Neural cell (in vitro differentiated cells): Measurements from ENCODE around the gene KCNH2. TPM values are rescaled to one million over a fixed set of nuclear protein-coding genes. Genes with fewer than 3 reads are reported as not detected.

Experiments
- H2AFZ ChIP-seq: fragments of 200-600, 300-800 bp; sonication (generic), shearing (Covaris generic); 2 replicates; pipeline ENCODE4 v1.6.0; 2014; ENCODE audit warnings: low read depth, mild to moderate bottlenecking, antibody characterized with exemption, low read length, moderate library complexity
- H3F3A ChIP-seq: fragments of 200-600 bp; shearing (Covaris generic); 2 replicates; pipeline ENCODE4 v1.6.1; 2016; ENCODE audit warnings: mild to moderate bottlenecking, moderate library complexity, mixed read lengths, antibody characterized with exemption, low read length; ENCODE audit not compliant: insufficient read depth, poor library complexity, severe bottlenecking
- H3K27ac ChIP-seq: fragments of 200-600, 300-800 bp; sonication (generic), shearing (Covaris generic); 2 replicates; pipeline ENCODE4 v1.5.1; 2014; ENCODE audit warnings: mild to moderate bottlenecking, low read length, moderate library complexity
- H3K27me3 ChIP-seq: fragments of 300-800, 200-600 bp; sonication (generic), shearing (Covaris generic); 2 replicates; pipeline ENCODE4 v1.6.0; 2014; ENCODE audit warnings: mild to moderate bottlenecking, low read depth, low read length, moderate library complexity; ENCODE audit not compliant: insufficient read depth
- H3K36me3 ChIP-seq: fragments of 300-800, 200-600 bp; sonication (generic), shearing (Covaris generic); 2 replicates; pipeline ENCODE4 v1.5.1; 2014; ENCODE audit warnings: mild to moderate bottlenecking, antibody characterized with exemption, low read length, moderate library complexity; ENCODE audit not compliant: insufficient read depth
- H3K4me2 ChIP-seq: fragments of 300-800, 200-600 bp; sonication (generic), shearing (Covaris generic); 2 replicates; pipeline ENCODE4 v1.6.0; 2014; ENCODE audit warnings: mild to moderate bottlenecking, low read length
- H3K4me3 ChIP-seq: fragments of 300-800, 200-600 bp; sonication (generic), shearing (Covaris generic); 2 replicates; pipeline ENCODE4 v1.5.1; 2014; ENCODE audit warnings: mild to moderate bottlenecking, low read length, moderate library complexity
- H3K79me2 ChIP-seq: fragments of 200-600 bp; shearing (Covaris generic); replicated peaks from 2 replicates; pipeline ENCODE4 v1.6.0; 2014; ENCODE audit warnings: mild to moderate bottlenecking, low read length, moderate library complexity; ENCODE audit not compliant: insufficient read depth
- H3K9ac ChIP-seq: fragments of 300-800, 200-600 bp; sonication (generic), shearing (Covaris generic); 2 replicates; pipeline ENCODE4 v1.6.1; 2016; ENCODE audit warnings: mild to moderate bottlenecking, low read length, mixed read lengths
- H3K9me2 ChIP-seq: fragments of 200-600 bp; shearing (Covaris generic); 2 replicates; pipeline ENCODE4 v1.6.1; 2016; ENCODE audit warnings: mild to moderate bottlenecking, low read length, mixed read lengths; ENCODE audit not compliant: insufficient read depth
- H3K9me3 ChIP-seq: fragments of 200-600, 300-800 bp; sonication (generic), shearing (Covaris generic); 2 replicates; pipeline ENCODE4 v1.6.1; 2016; ENCODE audit warnings: mild to moderate bottlenecking, mixed run types, low read length, moderate library complexity, mixed read lengths
- H4K20me1 ChIP-seq: fragments of 200-600 bp; shearing (Covaris generic); 2 replicates; pipeline ENCODE4 v1.6.1; 2016; ENCODE audit warnings: mild to moderate bottlenecking, mixed run types; ENCODE audit not compliant: insufficient read depth
- CTCF ChIP-seq: fragments of 450-650 bp; IDR thresholded peaks from 2 replicates; pipeline ENCODE4 v1.5.1; 2014; ENCODE audit warnings: antibody characterized with exemption, mild to moderate bottlenecking, moderate library complexity; ENCODE audit not compliant: poor library complexity, severe bottlenecking
- EP300 ChIP-seq: fragments of 450-650 bp; conservative IDR thresholded peaks from 2 replicates; pipeline ENCODE4 v1.6.1; 2014; ENCODE audit warnings: antibody characterized with exemption, mild to moderate bottlenecking, moderate library complexity; ENCODE audit not compliant: poor library complexity, severe bottlenecking
- EZH2 ChIP-seq: fragments of 200-600, 300-800 bp; shearing (Covaris generic), sonication (generic); IDR thresholded peaks from 2 replicates; pipeline ENCODE4 v1.6.1; 2014; ENCODE audit warnings: antibody characterized with exemption, low read length, borderline replicate concordance, mild to moderate bottlenecking; ENCODE audit not compliant: insufficient read depth, poor library complexity, severe bottlenecking
- MXI1 ChIP-seq: fragments of 450-650 bp; conservative IDR thresholded peaks from 2 replicates; pipeline ENCODE4 v1.6.1; 2014; ENCODE audit warnings: antibody characterized with exemption, mild to moderate bottlenecking; ENCODE audit not compliant: poor library complexity, severe bottlenecking
- POLR2AphosphoS5 ChIP-seq: IDR thresholded peaks from 2 replicates; pipeline ENCODE4 v1.6.1; 2012
- RAD21 ChIP-seq: fragments of 450-650 bp; conservative IDR thresholded peaks from 2 replicates; pipeline ENCODE4 v1.6.1; 2014; ENCODE audit warnings: antibody characterized with exemption, mild to moderate bottlenecking, moderate library complexity
- REST ChIP-seq: IDR thresholded peaks from 2 replicates; pipeline ENCODE4 v1.6.1; 2012; ENCODE audit warnings: borderline replicate concordance
- SMC3 ChIP-seq: fragments of 450-650 bp; conservative IDR thresholded peaks from 2 replicates; pipeline ENCODE4 v1.6.1; 2014; ENCODE audit warnings: antibody characterized with exemption, mild to moderate bottlenecking, moderate library complexity; ENCODE audit not compliant: poor library complexity
- TAF1 ChIP-seq: IDR thresholded peaks from 2 replicates; pipeline ENCODE4 v1.6.1; 2012; ENCODE audit warnings: low read depth
- polyA plus RNA-seq: library from polyadenylated mRNA; depleted of rRNA; stranded (reverse); fragments of >200 nt; gene quantifications from 2 replicates; pipeline ENCODE4 v1.2.3, GENCODE V29; 2014

Gene KCNH2
- polyA plus RNA-seq, 1 donor from 2014 or later: 24.4 TPM

- no peak overlapping the region for H3K4me2 ChIP-seq
- H3K9me2 ChIP-seq: no peaks in the 10 kb centered on the region
- H3K27ac ChIP-seq: no peak overlapping the region
- H3K4me3 ChIP-seq: no peak overlapping the region
- H3K9me3 ChIP-seq: no peaks in the 10 kb centered on the region
- no peaks in the 10 kb centered on the region for H3K79me2 ChIP-seq
- no peaks in the 10 kb centered on the region for H3K27me3 ChIP-seq
- no peaks in the 10 kb centered on the region for H4K20me1 ChIP-seq
- TF ChIP-seq EP300: no peak
- no peak for TF ChIP-seq CTCF
- TF ChIP-seq EZH2: no peak
- no peak for TF ChIP-seq MXI1
- TF ChIP-seq RAD21: no peak
- TF ChIP-seq REST: no peak
- no peak for TF ChIP-seq POLR2AphosphoS5
- no peak overlapping the region for H3K9ac ChIP-seq
- H2AFZ ChIP-seq: no peak overlapping the region
- H3F3A ChIP-seq: no peaks in the 10 kb centered on the region
- no peaks in the 10 kb centered on the region for H3K36me3 ChIP-seq
Observed at GRCh38 chr7:150998341-150998740, 20.2 kb upstream of the KCNH2 start.

- Histone ChIP-seq H3K79me2 (no peaks in the 10 kb centered on the region), H3K36me3 (no peaks in the 10 kb centered on the region), H3K9me3 (no peaks in the 10 kb centered on the region), H3K4me3 (no peak overlapping the region), H2AFZ (no peak overlapping the region), H4K20me1 (no peaks in the 10 kb centered on the region), H3K9me2 (no peaks in the 10 kb centered on the region), H3K27ac (no peak overlapping the region), H3K9ac (no peak overlapping the region), H3K27me3 (no peaks in the 10 kb centered on the region), H3K4me2 (no peak overlapping the region), H3F3A (no peaks in the 10 kb centered on the region)
- TF ChIP-seq EP300 (no peak), SMC3 (no peak), EZH2 (no peak), POLR2AphosphoS5 (no peak), MXI1 (no peak), REST (no peak), CTCF (no peak), TAF1 (no peak), RAD21 (no peak)
Observed at GRCh38 chr7:150997817-150998216, 19.7 kb upstream of the KCNH2 start.
